ENCODE results near the gene SNX18. TPM values are rescaled to one million over a fixed set of nuclear protein-coding genes. Genes with fewer than 3 reads are reported as not detected.

SNX18 gene
- total and polyA plus RNA-seq, 4 donors = 5.5 to 43.4 (median 35.0) TPM

DNA sequence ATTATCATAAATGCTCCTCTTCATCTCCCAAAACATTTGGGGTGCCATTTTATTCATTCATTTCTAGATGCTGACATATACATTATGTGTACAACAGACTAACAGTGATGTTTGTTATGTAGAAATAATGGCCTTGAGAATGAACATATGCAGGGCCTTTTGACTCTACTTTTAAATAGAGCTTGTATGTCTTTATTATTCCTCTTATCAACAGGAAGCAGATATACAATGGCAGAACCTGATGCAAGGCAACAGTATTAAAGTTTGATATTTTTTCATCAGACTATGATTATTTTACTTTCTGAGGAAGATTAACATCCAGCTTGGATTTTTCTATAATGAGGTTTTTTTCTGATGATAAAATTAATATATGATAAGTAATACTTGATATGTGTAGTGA, 44.1 kb downstream of the SNX18 start:
- TF ChIP-seq, protein P1, sequence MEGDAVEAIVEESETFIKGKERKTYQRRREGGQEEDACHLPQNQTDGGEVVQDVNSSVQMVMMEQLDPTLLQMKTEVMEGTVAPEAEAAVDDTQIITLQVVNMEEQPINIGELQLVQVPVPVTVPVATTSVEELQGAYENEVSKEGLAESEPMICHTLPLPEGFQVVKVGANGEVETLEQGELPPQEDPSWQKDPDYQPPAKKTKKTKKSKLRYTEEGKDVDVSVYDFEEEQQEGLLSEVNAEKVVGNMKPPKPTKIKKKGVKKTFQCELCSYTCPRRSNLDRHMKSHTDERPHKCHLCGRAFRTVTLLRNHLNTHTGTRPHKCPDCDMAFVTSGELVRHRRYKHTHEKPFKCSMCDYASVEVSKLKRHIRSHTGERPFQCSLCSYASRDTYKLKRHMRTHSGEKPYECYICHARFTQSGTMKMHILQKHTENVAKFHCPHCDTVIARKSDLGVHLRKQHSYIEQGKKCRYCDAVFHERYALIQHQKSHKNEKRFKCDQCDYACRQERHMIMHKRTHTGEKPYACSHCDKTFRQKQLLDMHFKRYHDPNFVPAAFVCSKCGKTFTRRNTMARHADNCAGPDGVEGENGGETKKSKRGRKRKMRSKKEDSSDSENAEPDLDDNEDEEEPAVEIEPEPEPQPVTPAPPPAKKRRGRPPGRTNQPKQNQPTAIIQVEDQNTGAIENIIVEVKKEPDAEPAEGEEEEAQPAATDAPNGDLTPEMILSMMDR (IDR thresholded peaks at IDR 0.05; ENCODE audit: control extremely low read depth, extremely low read depth) = no peak
- Histone ChIP-seq H3K27ac (ENCODE audit: low read depth in 1 of 2, low read length in 1 of 2) (no peak overlapping the region), H3K4me1 (ENCODE audit: control insufficient read depth in 5 of 5, insufficient read depth in 5 of 5, low read length in 5 of 5) (no peaks in the 10 kb centered on the region), H3K4me3 (no peak overlapping the region), H3K9me3 (ENCODE audit: control insufficient read depth in 4 of 4, insufficient read depth in 3 of 4, low read length in 3 of 4) (no peaks in the 10 kb centered on the region), H3K36me3 (ENCODE audit: control insufficient read depth in 4 of 4, insufficient read depth in 4 of 4, low read length in 4 of 4) (no peaks in the 10 kb centered on the region), H3K27me3 (ENCODE audit: control insufficient read depth in 3 of 3, insufficient read depth in 3 of 3, low read length in 2 of 3) (no peaks in the 10 kb centered on the region), H3K9ac (ENCODE audit: insufficient read depth in 1 of 2, low read length in 2 of 2) (no peak overlapping the region)
- DNase-seq (no peak), ATAC-seq (ENCODE audit: insufficient read depth, low FRiP score) (no peak)

DNA sequence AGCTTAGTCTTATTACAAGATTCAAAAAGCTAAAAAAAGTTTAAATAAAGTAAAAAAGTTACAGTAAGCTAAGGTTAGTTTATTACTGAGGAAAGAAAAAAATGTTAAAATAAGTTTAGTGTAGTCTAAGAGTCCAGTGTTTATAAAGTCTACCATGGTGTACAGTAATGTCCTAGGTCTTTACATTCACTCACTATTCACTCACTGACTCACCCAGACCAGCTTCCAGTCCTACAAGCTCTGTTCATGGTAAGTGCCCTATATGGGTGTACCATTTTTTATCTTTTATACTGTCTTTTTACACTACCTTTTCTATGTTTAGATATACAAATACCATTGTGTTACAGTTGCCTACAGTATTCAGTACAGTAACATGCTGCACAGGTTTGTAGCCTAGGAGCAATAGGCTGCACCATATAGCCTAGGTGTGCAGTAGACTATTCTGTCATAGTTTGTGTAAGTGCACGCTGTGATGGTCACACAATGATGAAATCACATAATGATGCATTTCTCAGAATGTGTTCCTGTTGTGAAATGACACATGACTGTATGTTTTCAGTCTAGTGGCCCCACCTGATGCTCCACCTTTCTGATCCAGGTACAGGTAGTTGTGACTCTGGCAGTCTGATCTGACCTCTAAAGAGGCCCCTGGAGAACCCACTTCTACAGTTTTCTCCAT, 45.7 kb downstream of the SNX18 start:
- DNase-seq = no peak
- no peaks in the 10 kb centered on the region for H3K9me3 ChIP-seq (ENCODE audit: control insufficient read depth in 4 of 4, insufficient read depth in 3 of 4, low read length in 3 of 4)
- 50 to 71% methylated on average over 1 of the region's 1 CpG for WGBS, 2 donors
- no peaks in the 10 kb centered on the region for H3K36me3 ChIP-seq (ENCODE audit: control insufficient read depth in 4 of 4, insufficient read depth in 4 of 4, low read length in 4 of 4)
- TF ChIP-seq, protein P1 (IDR thresholded peaks at IDR 0.05; ENCODE audit: control extremely low read depth, extremely low read depth) = no peak
- no peaks in the 10 kb centered on the region for H3K4me1 ChIP-seq (ENCODE audit: control insufficient read depth in 5 of 5, insufficient read depth in 5 of 5, low read length in 5 of 5)
- H3K27me3 ChIP-seq (ENCODE audit: control insufficient read depth in 3 of 3, insufficient read depth in 3 of 3, low read length in 2 of 3) = no peaks in the 10 kb centered on the region
- no peak overlapping the region for H3K27ac ChIP-seq (ENCODE audit: low read depth in 1 of 2, low read length in 1 of 2)
- no peak overlapping the region for H3K4me3 ChIP-seq
- no peak for ATAC-seq (ENCODE audit: insufficient read depth, low FRiP score)
- H3K9ac ChIP-seq (ENCODE audit: insufficient read depth in 1 of 2, low read length in 2 of 2) = no peak overlapping the region

DNA sequence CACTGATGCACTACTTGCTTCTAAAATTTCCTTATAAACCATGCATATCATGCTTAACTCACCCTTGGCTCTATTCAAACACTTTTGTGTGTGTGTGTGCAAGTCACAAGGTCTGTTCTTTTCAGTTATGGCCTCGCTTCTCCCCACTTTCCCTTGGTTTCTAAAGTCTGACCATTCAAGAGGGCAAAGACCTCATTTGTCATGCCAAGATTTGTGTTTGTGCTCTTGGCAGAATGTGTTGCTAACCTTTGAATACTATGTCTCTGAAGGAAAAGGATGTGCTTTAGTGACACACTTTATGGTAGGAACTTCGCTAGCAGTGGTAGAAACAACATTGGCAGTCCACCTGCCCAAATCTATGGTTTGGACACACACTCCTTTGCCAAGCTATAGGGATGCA, 50.4 kb downstream of the SNX18 start:
- WGBS, 2 donors = 93 to 97% methylated on average over 2 of the region's 2 CpGs
- no peak for ATAC-seq (ENCODE audit: insufficient read depth, low FRiP score)
- H3K4me3 ChIP-seq = no peak overlapping the region
- TF ChIP-seq, protein P1 (IDR thresholded peaks at IDR 0.05; ENCODE audit: control extremely low read depth, extremely low read depth) = no peak
- H3K9me3 ChIP-seq (ENCODE audit: control insufficient read depth in 4 of 4, insufficient read depth in 3 of 4, low read length in 3 of 4) = no peaks in the 10 kb centered on the region
- no peaks in the 10 kb centered on the region for H3K27me3 ChIP-seq (ENCODE audit: control insufficient read depth in 3 of 3, insufficient read depth in 3 of 3, low read length in 2 of 3)
- no peak for DNase-seq
- peaks cover 0 to 6% (median 0%) of the 10 kb centered on the region in 5 donors for H3K4me1 ChIP-seq (ENCODE audit: control insufficient read depth in 5 of 5, insufficient read depth in 5 of 5, low read length in 5 of 5)
- no peaks in the 10 kb centered on the region for H3K36me3 ChIP-seq (ENCODE audit: control insufficient read depth in 4 of 4, insufficient read depth in 4 of 4, low read length in 4 of 4)
- H3K9ac ChIP-seq (ENCODE audit: insufficient read depth in 1 of 2, low read length in 2 of 2) = no peak overlapping the region
- H3K27ac ChIP-seq (ENCODE audit: low read depth in 1 of 2, low read length in 1 of 2) = no peak overlapping the region

DNA sequence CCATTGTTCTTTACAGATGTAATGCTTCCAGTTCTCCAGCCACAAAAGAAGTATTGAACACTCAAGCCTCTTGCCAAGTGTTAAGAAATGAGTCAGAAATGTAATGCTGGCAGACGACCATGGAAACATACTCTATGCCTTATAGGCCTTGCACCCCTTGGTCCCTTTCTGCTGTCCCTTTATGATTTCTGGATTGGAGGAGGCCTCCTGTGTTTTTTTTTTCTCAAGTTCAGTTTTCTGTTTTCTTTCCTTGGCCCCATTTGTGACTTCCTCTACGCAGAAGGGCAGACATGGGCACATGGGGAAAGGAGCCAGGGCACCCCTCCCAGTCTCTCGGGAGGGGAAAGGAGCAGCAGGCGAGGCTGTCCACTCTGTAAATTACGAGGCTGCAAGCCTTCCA, 53.4 kb downstream of the SNX18 start:
- Histone ChIP-seq H3K4me1 (ENCODE audit: control insufficient read depth in 5 of 5, insufficient read depth in 5 of 5, low read length in 5 of 5) (peaks cover 0 to 7% (median 0%) of the 10 kb centered on the region in 5 donors), H3K9ac (ENCODE audit: insufficient read depth in 1 of 2, low read length in 2 of 2) (no peak overlapping the region), H3K4me3 (no peak overlapping the region), H3K27me3 (ENCODE audit: control insufficient read depth in 3 of 3, insufficient read depth in 3 of 3, low read length in 2 of 3) (no peaks in the 10 kb centered on the region), H3K9me3 (ENCODE audit: control insufficient read depth in 4 of 4, insufficient read depth in 3 of 4, low read length in 3 of 4) (no peaks in the 10 kb centered on the region), H3K36me3 (ENCODE audit: control insufficient read depth in 4 of 4, insufficient read depth in 4 of 4, low read length in 4 of 4) (no peaks in the 10 kb centered on the region), H3K27ac (ENCODE audit: low read depth in 1 of 2, low read length in 1 of 2) (no peak overlapping the region)
- ATAC-seq (ENCODE audit: insufficient read depth, low FRiP score) (no peak), DNase-seq (peak in 2 of 3 donors; percentile 56 to 68)
- TF ChIP-seq, protein P1 (IDR thresholded peaks at IDR 0.05; ENCODE audit: control extremely low read depth, extremely low read depth) = no peak
- WGBS, 2 donors = 64 to 68% methylated on average over 5 of the region's 5 CpGs
